Colonic mucosa (tissue), 4 donors: ENCODE results near the gene ZSWIM6. TPM values are rescaled to one million over a fixed set of nuclear protein-coding genes. Genes with fewer than 3 reads are reported as not detected.

Source experiments
- DNase-seq: peaks from one replicate; pipeline ENCODE4 v3.0.0-alpha.2; 2020
- H3K27ac ChIP-seq: fragments of 200-600 bp; one replicate; pipeline ENCODE4 v1.8.0; 2021
- H3K27me3 ChIP-seq: fragments of 200-600 bp; one replicate; pipeline ENCODE4 v1.8.0; 2021
- H3K36me3 ChIP-seq: fragments of 200-600 bp; one replicate; pipeline ENCODE4 v1.8.0; 2021
- H3K4me1 ChIP-seq: fragments of 200-600 bp; one replicate; pipeline ENCODE4 v1.8.0; 2021; ENCODE audit warnings: mild to moderate bottlenecking
- H3K4me3 ChIP-seq: fragments of 200-600 bp; one replicate; pipeline ENCODE4 v1.8.0; 2021
- H3K9ac ChIP-seq, 2 donors: one replicate each; pipeline ENCODE4 v1.7.0; 2013; ENCODE audit warnings: control low read depth in 2 of 2, low read depth in 2 of 2, low read length in 2 of 2
- H3K9me3 ChIP-seq: fragments of 200-600 bp; one replicate; pipeline ENCODE4 v1.8.0; 2021
- intact Hi-C: fragments of 100-400 bp; cut with DNase I; formaldehyde crosslinking; loops from one replicate; pipeline ENCODE4 v1.14.1; 2022
- total RNA-seq, 2 donors: library from RNA; stranded (reverse); fragmentation: NEBNext Ultra II Directional in 1 of 2; extraction: Animal tissue kit (Norgen Biotek cat#: 25700) in 1 of 2; gene quantifications; one replicate each; pipeline ENCODE4 v1.2.1, GENCODE V29; 2021
- TF ChIP-seq, protein P1 (sequence below): fragments of 200-600 bp; IDR thresholded peaks from one replicate; pipeline ENCODE4 v1.8.0; 2022; ENCODE audit warnings: antibody characterized with exemption, mild to moderate bottlenecking
- donor health status: healthy.
- donor health status: DM: no; HTN: no; CAD: no.
- donor health status: DM: no; HTN: no; CAD: no.

ZSWIM6 gene
- total RNA-seq, 2 donors from 2014 or later, result 16.4 to 24.5 TPM

DNA sequence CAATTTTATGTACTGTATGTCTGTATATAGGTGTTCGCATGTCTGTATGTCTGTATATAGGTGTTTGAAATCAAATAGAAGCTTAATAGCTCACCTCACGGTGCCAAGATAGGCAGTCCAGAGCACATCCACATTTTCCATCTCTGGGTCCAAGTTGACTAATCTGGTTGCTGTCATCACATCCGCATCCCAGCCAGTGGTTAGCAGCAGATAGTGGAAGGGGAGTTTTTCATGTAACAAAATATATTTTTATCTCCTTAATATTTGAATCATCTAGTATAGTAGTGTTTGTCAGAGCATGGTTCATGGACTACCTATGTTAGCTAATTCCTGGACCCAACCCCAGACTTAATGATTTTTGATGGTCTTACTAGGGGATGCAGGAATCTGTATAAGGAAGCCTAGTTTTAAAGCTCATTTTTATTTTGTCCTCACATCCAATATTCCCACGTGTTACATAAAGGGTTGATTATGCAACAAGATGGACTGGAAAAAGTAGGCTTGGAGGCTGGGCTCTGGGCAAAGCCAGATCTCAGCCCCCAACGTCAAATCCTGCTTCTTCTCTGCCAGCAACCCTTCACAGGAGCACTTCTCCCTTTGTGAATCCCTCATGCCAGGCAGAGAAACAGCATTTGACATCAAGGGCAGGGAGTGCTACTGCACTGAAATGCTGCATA lies 219.7 kb downstream of the ZSWIM6 start:
- Histone ChIP-seq H3K9me3 (no peaks in the 10 kb centered on the region), H3K4me3 (no peak overlapping the region), H3K9ac (no peak overlapping the region), H3K4me1 (no peaks in the 10 kb centered on the region), H3K27ac (no peak overlapping the region), H3K27me3 (no peaks in the 10 kb centered on the region), H3K36me3 (no peaks in the 10 kb centered on the region)
- intact Hi-C loops, result loop anchor here (10.0 kb wide), 1 partner anchor 63 kb away; no protein-coding TSS in a partner anchor
- TF ChIP-seq, protein P1, sequence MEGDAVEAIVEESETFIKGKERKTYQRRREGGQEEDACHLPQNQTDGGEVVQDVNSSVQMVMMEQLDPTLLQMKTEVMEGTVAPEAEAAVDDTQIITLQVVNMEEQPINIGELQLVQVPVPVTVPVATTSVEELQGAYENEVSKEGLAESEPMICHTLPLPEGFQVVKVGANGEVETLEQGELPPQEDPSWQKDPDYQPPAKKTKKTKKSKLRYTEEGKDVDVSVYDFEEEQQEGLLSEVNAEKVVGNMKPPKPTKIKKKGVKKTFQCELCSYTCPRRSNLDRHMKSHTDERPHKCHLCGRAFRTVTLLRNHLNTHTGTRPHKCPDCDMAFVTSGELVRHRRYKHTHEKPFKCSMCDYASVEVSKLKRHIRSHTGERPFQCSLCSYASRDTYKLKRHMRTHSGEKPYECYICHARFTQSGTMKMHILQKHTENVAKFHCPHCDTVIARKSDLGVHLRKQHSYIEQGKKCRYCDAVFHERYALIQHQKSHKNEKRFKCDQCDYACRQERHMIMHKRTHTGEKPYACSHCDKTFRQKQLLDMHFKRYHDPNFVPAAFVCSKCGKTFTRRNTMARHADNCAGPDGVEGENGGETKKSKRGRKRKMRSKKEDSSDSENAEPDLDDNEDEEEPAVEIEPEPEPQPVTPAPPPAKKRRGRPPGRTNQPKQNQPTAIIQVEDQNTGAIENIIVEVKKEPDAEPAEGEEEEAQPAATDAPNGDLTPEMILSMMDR, result no peak
- DNase-seq, result no peak

DNA sequence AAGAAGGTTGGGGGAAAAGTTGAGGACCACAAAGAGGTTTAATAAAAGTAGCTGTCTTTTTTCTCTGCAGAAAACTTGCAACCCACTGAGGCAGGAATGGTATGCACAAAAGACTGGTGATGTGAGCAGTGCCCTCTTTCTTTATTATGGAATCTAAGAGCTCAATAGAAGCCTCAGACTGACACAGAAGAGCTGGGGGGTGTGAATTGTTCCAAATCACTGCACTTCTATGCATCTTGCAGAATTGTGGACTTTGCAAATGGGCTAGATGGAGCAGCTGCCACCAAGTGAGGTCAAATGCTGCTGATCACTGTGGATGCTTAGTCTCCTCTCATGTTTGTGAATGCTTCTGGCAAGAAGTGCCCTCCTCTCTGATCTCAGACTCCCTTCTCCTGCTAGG lies 227.1 kb downstream of the ZSWIM6 start:
- Histone ChIP-seq H3K27me3 (no peaks in the 10 kb centered on the region), H3K36me3 (no peaks in the 10 kb centered on the region), H3K9ac (no peak overlapping the region), H3K4me3 (no peak overlapping the region), H3K27ac (no peak overlapping the region), H3K4me1 (no peaks in the 10 kb centered on the region), H3K9me3 (no peaks in the 10 kb centered on the region)
- intact Hi-C loops, result loop anchor here (10.0 kb wide), 1 partner anchor 56 kb away; no protein-coding TSS in a partner anchor
- TF ChIP-seq, protein P1, result no peak
- DNase-seq, result no peak

DNA sequence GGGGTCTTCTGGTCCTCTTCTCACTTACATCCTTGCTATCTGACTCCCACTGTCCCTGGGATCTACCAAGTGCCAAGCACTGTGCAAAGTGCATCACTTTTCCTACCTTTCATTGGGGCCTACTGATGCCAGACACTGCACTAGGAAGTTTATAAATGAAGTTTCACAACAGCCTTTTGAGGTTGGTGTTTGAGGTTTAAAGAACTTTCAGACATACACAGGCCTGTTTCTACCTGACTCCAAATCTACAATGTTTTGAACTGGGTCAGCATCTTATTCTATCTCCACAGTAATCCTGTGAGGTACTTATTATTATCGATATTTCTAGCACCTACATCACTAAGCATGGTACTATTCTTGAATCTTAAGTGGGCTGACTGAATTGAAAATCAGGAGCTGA lies 227.7 kb downstream of the ZSWIM6 start:
- Histone ChIP-seq H3K27me3 (no peaks in the 10 kb centered on the region), H3K4me3 (no peak overlapping the region), H3K4me1 (no peaks in the 10 kb centered on the region), H3K27ac (no peak overlapping the region), H3K9ac (no peak overlapping the region), H3K9me3 (no peaks in the 10 kb centered on the region), H3K36me3 (no peaks in the 10 kb centered on the region)
- intact Hi-C loops, result loop anchor here (10.0 kb wide), 1 partner anchor 55 kb away; no protein-coding TSS in a partner anchor
- no peak for DNase-seq
- TF ChIP-seq, protein P1, result no peak

DNA sequence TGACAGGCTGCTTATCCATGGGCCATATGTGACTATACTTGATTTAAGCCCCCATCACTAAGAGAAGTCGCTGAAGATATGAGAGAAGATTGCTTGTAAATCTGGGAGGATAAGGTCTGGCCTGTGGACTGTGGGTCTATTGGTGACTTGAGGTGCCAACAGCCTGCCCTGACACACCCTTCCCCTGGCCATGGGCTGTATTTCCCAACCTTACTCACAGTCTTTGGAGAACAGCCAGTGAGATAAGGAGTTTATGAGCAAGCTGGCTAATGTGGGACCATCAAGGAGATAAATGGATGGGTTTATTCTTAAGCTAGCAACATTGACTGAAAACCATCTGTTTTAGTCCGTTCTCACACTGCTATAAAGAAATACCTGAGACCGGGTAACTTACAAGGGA lies 231.3 kb downstream of the ZSWIM6 start:
- TF ChIP-seq, protein P1, result no peak
- Histone ChIP-seq H3K4me3 (no peak overlapping the region), H3K27ac (no peak overlapping the region), H3K36me3 (no peaks in the 10 kb centered on the region), H3K9me3 (no peaks in the 10 kb centered on the region), H3K4me1 (no peaks in the 10 kb centered on the region), H3K9ac (no peak overlapping the region), H3K27me3 (no peaks in the 10 kb centered on the region)
- intact Hi-C loops, result no loop called here
- DNase-seq, result peak; percentile 47

DNA sequence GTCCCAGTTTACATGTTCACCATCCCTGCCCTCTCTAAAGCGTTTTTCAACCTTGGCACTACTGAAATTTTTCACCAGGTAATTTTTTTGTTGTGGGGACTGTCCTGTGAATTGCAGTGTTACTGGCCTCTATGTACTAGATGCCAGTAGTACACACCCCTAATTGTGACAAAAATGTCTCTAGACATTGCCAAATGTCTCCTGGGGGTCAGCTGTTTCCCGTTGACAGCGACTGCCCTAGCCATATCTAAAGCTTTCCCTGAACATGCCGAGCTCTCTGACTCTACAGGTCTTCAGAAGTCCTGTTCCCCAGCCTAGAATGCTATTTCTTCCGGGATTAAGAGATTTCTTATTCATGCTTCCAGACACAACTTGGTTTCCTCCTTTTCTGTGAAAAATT lies 235.3 kb downstream of the ZSWIM6 start:
- intact Hi-C loops, result no loop called here
- no peaks in the 10 kb centered on the region for H3K27me3 ChIP-seq
- no peaks in the 10 kb centered on the region for H3K9me3 ChIP-seq
- no peak for DNase-seq
- no peak overlapping the region for H3K9ac ChIP-seq
- H3K27ac ChIP-seq, result no peak overlapping the region
- no peak overlapping the region for H3K4me3 ChIP-seq
- H3K4me1 ChIP-seq, result no peaks in the 10 kb centered on the region
- H3K36me3 ChIP-seq, result no peaks in the 10 kb centered on the region
- TF ChIP-seq, protein P1, result no peak
